GM18517 (cell line): ENCODE data around the gene APH1A.
"Not testable (repeated sequence)": the region's sequence is repeated elsewhere in the genome, so short reads cannot be mapped to it uniquely, and the experiment has no call there.

Experiments
- ATAC-seq: cut with Tn5 transposase; IDR thresholded peaks from one replicate; pipeline ENCODE4 v1.9.1; 2021; ENCODE audit warnings: mild to moderate bottlenecking, moderate library complexity; ENCODE audit not compliant: unreplicated experiment

Gene APH1A

DNA sequence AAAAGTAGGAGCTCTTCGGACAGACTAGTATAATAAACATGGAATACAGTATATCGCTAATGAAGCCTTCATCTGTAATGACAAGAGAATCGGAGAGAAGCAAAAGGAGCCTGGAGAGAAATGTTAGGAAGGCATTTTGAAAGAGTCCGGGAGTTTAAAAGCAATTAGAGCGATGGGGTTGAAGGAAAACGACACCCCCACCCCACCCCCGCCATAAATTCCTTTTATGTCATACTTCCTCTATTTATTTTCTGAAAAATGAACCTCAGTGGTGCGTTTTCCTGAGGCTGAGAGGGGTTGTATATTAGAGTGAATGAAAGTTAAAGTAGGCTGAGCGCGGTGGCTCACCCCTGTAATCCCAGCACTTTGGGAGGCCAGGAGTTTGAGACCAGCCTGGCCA lies 635 bp upstream of the APH1A start:
- no peak for ATAC-seq

DNA sequence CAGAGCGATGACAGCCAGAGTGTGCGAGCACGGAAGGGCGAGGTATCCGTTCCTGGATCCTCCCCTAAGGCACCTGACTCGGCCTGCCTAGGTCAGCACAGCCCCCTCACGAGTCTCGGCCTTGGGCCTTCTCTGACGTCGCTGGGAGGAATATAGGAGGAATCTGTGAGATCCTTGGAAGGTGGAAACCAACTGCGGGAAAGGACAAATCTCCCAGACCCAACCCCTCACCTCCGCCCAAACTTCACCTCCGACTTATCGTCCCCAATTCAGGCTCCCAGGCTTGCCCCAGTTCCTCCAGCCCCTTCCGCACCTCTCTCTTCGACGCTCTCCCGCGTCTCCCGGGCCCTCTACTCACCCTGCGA lies 494 bp downstream of the APH1A start:
- peak; percentile 14 for ATAC-seq

DNA sequence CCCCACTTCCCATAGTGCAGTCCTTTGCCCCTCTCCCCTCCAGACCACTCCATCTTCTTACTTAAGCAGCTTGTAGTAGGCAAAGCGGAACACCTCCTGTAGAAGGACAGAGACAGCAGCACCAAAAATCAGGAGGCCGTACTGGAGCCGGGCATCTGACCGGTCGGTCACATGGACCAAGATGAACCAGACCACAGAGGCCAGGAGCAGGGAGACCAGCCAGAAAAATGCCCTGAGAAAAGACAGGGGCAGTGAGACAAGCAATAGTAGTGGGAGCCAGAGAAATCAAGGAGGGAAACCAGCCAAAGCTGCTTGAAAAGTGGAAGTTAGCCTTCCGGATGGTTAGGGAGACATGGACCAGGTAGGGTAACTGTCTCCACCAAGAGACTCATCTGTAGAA lies 920 bp downstream of the APH1A start:
- ATAC-seq, result no peak

DNA sequence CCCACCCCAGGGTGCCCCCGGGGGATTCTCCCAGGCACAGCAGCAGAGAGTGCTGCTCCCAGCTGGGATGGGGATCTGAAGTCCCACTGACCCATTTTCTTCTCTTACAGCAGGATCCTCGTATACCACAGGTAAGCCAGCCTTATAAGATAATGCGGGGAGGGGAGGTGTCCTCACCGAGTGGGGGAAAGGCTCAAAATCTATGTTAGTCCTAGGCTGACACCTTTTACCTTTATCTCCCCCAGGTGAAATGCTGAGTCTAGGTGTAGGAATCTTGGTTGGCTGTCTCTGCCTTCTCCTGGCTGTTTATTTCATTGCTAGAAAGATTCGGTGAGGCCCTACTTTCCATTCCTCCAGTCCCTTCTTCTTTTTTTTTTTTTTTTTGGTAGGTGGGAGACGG lies 5.3 kb downstream of the APH1A start:
- no peak for ATAC-seq

DNA sequence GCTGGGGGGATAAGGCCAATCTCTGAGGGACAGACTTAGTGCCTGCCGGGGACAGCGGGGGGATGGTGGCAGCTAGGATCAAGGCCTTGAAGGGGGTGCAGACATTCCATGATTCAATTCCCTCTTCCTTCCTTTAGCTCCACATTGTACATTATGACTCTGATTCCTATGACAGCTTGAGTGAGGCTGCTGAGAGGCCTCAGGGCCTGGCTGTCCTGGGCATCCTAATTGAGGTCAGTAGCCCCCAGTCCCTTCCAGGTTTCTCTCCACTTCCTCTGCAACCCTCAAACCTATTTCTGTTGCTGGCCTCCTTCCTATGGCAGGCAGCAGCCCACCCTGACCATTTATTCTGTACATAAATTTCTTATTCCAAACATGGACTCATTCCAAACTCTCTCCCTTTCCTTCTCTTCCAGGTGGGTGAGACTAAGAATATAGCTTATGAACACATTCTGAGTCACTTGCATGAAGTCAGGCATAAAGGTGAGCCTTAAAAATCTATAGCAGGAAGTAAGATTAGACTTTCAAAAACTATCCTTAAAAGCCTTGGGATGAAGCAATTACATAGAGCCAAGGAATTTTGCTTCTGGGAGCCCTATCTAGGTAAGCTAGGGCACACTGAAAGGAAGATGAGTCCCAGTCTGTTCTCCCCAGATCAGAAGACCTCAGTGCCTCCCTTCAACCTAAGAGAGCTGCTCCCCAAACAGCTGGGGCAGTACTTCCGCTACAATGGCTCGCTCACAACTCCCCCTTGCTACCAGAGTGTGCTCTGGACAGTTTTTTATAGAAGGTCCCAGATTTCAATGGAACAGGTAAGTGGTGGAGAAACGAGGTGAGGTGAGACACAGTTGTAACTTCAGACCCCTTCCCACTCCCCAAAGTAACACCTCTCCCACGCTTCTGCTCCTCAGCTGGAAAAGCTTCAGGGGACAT lies 6.2 kb downstream of the APH1A start:
- no peak for ATAC-seq

DNA sequence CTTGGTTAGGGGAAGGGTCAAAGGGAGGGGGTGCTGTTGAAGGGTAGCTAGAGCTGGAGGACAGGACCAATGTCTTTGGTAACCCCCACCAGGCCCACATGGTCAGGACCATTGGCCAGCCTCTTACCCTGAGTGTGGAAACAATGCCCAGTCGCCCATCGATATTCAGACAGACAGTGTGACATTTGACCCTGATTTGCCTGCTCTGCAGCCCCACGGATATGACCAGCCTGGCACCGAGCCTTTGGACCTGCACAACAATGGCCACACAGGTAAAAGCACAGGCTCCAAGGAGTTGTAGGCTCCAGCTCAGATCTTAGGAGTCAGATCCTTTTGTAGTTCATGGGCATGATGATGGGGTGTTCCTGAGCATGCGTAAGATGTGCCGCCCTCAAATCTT lies 7.4 kb downstream of the APH1A start:
- ATAC-seq, result no peak

DNA sequence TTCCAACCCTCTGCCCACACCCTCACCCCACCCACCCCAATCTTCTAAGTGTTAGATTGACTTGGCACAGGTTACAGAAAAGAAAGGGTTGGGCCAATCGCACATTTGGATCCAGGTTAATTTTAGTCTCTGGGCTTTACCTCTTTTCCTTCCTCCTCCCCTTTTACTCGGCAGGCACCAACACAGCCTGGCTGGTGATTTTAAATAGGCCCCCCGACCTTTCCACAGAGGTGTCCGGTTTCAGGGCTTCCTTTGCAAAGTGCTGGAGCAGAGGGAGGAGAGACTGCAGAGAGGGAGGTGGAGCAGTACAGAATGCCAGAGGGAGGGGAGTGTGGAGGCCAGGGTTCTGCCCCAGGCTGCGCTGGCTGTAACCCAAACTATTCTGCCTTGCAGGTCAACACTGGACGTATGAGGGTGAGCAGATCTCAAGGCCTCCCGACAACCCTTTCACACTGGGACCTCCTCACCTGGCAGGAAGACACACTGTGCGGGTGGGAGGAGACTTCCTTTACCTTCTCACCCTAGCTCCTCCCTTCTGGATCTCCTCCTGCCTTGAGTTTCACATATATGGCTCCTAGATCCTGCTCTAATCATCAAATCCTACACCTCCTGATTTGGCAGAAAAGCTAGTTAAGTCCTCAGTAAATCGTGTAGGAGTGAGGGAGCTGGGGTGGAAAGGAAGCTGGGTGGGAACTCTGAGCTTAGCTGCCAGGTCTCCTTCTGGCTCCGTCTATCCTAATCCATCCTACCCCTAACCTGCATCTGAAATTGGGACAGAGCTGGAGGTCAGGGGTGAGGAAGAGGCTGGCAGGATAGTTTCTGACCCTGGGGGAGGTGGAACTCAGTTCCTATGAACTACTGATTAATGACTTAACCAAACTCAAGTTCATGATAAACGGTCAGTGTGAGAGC lies 8.8 kb downstream of the APH1A start:
- no peak for ATAC-seq

DNA sequence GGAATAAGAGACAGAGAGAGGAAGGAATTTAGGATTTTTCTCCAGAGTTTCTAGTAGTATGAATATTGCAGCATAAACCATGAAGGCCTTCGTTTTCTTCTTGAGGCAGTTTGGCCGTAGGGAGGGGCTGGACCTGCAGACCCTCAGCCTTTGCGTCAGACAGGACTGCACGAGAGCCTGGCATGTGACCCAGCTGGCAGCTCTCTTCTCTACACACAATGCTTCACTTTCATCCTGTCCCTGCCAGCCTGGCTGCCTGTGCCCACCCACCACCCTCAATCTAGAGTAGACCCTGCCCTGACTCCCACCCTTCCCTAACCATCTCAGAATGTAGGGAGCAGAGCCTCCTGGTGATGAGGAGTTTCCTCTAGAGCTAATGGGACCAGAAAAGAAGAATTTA lies 9.6 kb downstream of the APH1A start:
- ATAC-seq, result no peak

DNA sequence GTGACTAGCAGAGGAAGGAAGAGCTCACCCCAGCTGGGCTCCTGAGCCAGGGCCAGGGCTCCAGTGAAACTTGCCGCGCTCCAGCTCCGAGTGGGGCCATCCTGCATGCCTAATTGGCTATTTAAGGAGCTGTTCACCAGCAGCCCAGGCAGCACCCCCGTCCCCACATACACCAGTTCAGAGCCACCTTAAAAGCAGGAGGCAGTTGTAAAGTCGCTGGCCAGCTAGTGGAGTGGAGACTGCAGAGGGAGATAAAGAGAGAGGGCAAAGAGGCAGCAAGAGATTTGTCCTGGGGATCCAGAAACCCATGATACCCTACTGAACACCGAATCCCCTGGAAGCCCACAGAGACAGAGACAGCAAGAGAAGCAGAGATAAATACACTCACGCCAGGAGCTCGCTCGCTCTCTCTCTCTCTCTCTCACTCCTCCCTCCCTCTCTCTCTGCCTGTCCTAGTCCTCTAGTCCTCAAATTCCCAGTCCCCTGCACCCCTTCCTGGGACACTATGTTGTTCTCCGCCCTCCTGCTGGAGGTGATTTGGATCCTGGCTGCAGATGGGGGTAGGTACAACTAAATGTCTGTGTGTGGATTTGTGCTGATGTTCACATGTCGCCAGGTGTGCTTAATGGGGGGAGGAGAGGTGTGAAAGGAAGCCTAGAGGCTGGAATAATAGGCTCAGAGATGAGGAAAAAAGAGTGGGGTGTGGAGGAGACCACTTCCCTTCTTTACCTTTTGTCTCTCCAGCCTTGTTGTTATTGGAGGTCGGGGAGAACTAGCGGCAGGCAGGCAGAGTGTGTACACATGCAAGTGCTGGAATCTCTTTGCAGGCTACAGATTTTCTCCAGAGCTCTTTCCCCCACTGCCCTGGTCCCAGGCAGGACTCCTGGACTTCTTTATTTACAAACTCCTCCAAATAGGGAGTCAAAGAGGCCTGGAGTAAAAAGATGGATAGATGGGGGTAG lies 10.9 kb downstream of the APH1A start, which contains the start of gene CA14:
Gene CA14, plus strand, starts transcription at position 151 of the 962 bp plus-strand sequence. Its CDS starts 355 bp downstream, at position 506.
- ATAC-seq, result no peak

DNA sequence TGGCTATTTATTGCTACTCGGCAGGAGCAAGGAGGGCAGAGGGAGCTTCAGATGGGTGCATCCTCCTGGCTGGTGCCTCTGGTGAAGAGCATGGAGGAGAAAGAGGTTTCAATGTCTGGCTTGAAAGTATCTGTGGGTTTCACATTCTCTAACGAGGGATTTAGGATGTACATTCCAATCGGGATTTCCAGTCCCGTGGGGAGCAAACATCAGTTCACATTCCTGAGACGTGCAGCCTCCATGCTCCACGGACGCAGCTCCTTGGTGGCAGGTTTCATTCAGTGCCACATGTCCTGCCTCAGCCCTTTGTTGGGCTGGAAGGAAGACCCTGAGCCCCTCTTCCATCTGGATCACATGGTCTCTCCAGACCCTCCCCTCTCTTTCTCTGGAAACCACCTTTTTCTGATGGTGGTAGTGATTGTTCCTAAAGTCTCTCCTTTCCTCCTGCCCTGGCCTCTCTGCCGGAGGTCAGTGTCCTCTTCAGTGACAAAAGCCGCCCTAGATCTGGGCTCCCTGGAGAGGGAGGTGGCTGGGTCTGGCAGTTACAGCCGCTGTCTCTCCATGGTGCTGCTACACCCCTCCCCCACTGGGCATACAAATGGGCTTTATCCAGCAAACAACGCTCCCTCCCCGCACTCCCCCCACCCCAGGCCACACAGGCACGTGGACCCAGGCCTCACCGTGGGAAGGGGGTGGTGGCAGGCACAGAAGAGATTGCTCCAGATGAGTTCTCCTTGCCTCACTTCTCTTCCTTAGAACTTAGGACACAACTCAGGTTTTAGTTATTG lies 12.1 kb downstream of the APH1A start:
- no peak for ATAC-seq

DNA sequence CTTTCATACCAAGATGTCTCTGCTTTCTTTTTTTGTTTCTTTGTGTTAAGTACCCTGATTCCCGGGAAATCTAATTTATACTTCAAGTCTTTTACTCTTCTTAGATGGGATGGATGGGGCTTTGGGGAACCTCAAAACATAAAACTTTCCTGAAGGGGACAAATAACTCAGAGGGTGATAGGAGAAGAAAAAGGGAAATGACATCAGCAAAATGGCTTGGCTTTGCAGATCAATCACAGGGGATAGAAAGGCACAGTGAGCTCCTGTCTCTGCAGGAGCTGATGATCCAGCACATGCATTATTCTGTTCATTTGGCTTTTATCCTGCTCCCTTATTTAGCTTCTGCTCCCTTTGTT lies 12.6 kb downstream of the APH1A start:
- no peak for ATAC-seq

DNA sequence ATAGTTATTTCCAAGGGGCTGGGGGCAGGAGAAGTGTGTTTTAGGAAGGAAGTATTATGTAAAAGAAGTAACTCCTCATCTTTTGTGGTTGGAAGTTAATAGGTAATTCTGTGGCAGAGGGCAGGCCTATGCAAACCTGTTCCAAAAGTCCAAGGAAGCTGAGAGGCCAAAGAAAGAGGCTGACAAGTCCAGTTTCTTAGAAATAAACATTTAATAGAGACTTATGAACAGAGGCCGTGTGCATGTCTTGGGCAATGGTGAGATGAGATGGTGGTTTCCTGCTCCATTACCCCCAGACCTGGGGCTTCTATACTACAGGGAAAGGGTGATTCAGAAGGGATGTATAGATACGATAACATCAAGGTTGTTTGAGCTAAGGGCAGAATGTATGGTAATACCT lies 18.9 kb downstream of the APH1A start:
- no peak for ATAC-seq

DNA sequence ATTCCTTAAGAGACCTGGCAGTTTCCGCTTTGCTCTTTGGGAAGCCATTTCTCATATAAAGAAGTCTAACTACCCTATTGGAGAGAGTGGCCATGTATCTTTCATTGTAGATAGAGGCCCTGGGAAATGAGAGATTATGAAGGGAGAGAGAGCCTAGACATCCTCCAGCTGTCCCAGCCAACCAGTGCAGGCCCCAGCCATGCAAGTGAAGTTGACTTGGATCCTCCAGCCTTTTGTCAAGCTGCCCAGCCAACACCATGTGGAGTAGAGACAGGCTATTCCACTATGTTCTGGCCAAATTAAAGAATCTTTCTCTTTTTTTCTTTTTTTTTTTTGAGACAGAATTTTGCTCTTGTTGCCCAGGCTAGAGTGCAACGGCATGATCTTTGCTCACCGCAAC lies 25.8 kb downstream of the APH1A start:
- ATAC-seq, result no peak

DNA sequence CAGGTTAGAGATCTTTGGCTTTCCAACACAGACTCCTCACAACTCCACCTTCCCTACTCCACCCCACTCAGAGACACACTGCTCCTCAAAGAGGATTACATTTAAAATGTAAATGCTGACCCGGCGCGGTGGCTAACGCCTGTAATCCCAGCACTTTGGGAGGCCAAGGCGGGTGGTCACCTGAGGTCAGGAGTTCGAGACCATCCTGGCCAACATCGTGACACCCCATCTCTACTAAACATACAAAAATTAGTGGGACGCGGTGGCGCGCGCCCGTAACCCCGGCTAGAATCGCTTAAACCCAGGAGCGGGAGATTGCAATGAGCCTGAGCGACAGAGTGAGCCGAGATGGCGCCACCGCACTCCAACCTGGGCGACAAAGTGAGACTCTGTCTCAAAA lies 31.1 kb downstream of the APH1A start:
- ATAC-seq, result no peak

DNA sequence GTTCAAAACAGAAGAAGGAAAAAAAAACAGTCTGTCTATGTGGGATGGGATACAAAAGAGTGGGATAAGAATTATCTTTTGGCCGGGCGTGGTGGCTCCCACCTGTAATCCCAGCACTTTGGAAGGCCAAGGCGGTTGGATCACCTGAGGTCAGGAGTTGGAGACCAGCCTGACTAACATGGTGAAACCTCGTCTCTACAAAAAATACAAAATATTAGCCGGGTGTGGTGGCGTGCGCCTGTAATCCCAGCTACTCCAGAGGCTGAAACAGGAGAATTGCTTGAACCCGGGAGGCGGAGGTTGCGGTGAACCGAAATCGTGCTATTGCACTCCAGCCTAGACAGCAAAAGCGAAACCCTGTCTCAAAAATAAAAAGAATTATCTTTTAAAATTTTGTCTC lies 31.6 kb downstream of the APH1A start:
- not testable (repeated sequence) for ATAC-seq

DNA sequence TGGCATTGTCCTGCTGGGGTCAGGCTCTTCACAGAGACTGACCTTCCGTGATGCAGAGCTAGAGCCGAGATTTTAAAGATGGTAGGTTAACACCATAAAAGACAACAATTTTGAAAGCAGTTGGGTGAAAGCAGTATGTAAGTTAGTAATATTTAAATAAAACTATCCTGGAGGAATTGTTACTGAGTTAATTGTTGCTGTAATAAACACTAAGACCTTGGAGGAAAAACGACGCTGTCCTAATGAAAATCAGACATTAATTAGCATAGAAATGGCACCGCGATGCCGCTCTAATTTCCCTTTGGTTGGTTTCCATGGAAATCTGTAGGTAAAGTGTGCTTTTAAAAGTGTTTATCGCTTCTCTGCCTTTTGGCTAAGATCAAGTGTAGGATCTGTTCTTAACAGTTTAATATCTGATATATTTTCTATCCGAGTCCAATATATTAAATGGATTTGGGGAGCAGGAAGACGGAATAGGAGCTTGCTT lies 32.2 kb downstream of the APH1A start:
- no peak for ATAC-seq

DNA sequence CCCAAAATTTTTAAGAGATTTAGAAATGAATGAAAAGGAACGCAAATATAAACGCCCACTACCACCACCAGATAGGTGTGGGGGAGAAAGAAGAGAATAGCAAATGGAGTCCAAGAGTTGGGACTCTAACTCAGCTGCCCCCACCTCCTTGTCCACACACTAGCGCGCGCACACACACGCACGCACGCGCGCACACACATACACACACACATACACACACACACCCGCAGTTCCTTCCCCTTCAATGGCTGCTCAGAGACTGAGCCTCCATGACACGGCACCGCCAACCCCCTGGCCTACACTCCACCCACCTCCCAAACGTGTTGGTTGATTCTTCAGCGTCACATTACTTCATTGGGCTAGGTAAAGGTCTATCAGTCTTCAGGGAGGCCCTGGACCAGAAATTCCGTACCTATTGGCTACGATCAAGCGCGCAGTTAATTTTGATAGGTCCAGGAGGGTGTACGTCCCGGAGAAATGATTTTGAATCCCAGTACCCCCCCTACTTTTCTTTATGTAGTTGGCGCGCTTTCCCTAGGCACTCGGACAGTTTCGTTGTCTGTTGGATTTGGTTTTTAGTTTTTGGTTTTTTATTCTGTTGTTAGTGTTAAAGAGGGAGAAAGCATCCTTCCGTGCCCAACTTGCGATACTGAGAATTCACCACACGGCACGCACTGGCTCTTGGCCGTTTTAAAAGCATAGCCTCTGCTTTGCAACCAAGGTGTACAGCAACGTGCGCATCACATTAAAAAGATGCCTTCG lies 32.8 kb downstream of the APH1A start, which contains the start of gene ANP32E:
Gene ANP32E, minus strand, starts transcription at position 261 of the 762 bp plus-strand sequence. CDS start 326 bp downstream, outside the sequence.
- ATAC-seq, result peak; percentile 83

DNA sequence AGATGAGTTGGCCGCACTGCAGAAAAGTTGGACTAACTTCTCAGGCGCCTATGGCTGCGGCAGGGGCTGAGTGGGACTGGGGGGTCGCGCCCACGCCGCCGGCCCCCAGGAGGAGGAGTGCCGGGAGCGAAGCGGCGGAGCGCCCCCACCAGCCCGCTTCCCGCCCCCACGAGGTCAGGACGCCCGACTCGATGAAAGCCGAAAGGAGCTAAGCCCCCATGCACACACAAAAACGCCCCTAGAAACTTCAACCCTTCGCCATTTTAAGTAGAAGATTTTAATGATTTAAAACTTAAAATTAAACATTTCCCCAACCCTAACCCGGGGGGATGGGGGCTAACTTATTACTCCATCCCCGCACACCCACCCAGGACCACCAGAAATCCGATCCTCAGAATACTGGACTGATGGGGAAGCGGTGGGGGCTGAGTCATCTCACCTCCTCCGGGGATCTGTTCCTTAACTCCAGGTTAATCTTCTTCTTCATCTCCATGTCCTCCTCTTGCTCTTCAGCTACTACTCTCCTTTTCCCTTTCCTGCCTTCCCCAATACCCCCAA lies 33.4 kb downstream of the APH1A start:
- no peak for ATAC-seq
